Uterus (tissue), 4 donors: ENCODE measurements around the gene CAVIN1. TPM values are rescaled to one million over a fixed set of nuclear protein-coding genes. Genes with fewer than 3 reads are reported as not detected.

Source experiments
- DNase-seq, 2 donors: peaks; one replicate each; pipeline ENCODE4 v3.0.0-alpha.2; 2019 to 2020
- H3K27ac ChIP-seq, 2 donors: fragments of 200-600 bp; sonication (generic); 1 replicate in 1 of 2; 2 replicates in 1 of 2; pipeline ENCODE4 v1.5.1; 2016 to 2018
- H3K27me3 ChIP-seq, 2 donors: fragments of 200-600 bp; sonication (generic); one replicate each; pipeline ENCODE4 v1.5.1; 2018 to 2019; ENCODE audit warnings: control low read depth in 1 of 2
- H3K36me3 ChIP-seq, 2 donors: fragments of 200-600 bp; sonication (generic); one replicate each; pipeline ENCODE4 v1.5.1; 2019; ENCODE audit warnings: control low read depth in 1 of 2
- H3K4me1 ChIP-seq, 2 donors: fragments of 200-600 bp; sonication (generic); one replicate each; pipeline ENCODE4 v1.5.1; 2018 to 2019; ENCODE audit warnings: control low read depth in 1 of 2
- H3K4me3 ChIP-seq, 2 donors: fragments of 200-600 bp; sonication (generic); 1 replicate in 1 of 2; 2 replicates in 1 of 2; pipeline ENCODE4 v1.5.1; 2018 to 2019; ENCODE audit warnings: mild to moderate bottlenecking in 1 of 2
- H3K9me3 ChIP-seq, 2 donors: fragments of 200-600 bp; sonication (generic); one replicate each; pipeline ENCODE4 v1.5.1; 2019; ENCODE audit warnings: control low read depth in 1 of 2
- POLR2A ChIP-seq, 2 donors: fragments of 450-650 bp; IDR thresholded peaks; one replicate each; pipeline ENCODE4 v1.6.1; 2016; ENCODE audit warnings: antibody characterized with exemption in 2 of 2, mild to moderate bottlenecking in 1 of 2, moderate library complexity in 1 of 2
- intact Hi-C: fragments of 100-400 bp; cut with DNase I; formaldehyde crosslinking; loops from one replicate; pipeline ENCODE4 v1.15.1; 2023; ENCODE audit warnings: low total_unique reads
- total RNA-seq, 4 donors: library from RNA; depleted of rRNA in 3 of 4; stranded (reverse); fragments of >200 nt in 3 of 4; gene quantifications; one replicate each; pipeline versions ENCODE4 v1.1.0 to v1.2.4, GENCODE V29; 2014 to 2023
- TF ChIP-seq, protein P1 (sequence below), 4 experiments: fragments of 200-600 bp in 2 of 4; fragments of 450-650 bp in 2 of 4; sonication (generic) in 2 of 4; IDR thresholded peaks; one replicate each; pipeline ENCODE4 v1.5.1; 2016 to 2019; ENCODE audit warnings: antibody characterized with exemption in 4 of 4, mild to moderate bottlenecking in 2 of 4, moderate library complexity in 1 of 4
- donor health status: DM: yes; HTN: yes; CAD: no.

Gene CAVIN1
- total RNA-seq, 4 donors from 2014 or later = 204 to 520 (median 372) TPM

DNA sequence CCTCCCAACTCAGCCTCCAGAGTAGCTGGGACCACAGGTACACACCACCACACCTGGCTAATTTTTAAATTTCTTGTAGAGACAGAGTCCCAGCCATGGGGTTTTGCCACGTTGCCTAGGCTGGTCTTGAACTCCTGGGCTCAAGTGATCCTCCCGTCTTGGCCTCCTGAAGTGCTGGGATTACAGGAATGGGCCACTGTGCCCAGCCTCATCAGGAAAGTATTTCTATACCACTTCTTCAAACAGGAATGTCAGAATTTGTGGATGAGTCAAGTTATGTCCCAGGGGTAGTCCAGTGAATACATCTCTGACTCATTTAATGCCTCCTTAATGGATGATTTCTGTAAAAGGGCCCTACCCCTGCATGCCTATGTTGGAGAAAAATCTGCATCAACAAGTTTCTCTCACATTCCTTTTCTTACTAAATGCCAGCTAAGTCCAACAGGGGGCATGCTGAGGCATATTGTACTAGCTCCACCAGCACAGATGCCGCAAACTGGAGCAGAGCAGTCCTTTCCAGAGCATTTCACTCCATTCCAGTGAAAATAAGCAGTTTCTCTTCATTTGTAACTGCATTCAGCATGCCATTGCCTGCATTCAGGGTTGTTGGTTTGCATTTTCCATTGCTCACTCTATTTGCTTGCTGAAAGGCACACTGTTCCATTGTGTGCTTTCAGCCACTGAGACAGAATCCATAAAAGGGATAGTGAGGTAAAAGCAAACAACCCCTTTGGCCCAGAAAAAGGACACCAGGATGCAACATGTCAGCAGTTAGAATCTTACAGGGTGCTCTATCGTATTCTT is 5.3 kb upstream of the CAVIN1 start:
- H3K4me1 ChIP-seq = no peaks in the 10 kb centered on the region
- no peaks in the 10 kb centered on the region for H3K36me3 ChIP-seq
- H3K9me3 ChIP-seq = no peaks in the 10 kb centered on the region
- H3K4me3 ChIP-seq = no peak overlapping the region
- H3K27ac ChIP-seq = peak overlapping the region; percentile 62 to 65
- no peak for TF ChIP-seq POLR2A (IDR thresholded peaks at IDR 0.05)
- TF ChIP-seq, protein P1, sequence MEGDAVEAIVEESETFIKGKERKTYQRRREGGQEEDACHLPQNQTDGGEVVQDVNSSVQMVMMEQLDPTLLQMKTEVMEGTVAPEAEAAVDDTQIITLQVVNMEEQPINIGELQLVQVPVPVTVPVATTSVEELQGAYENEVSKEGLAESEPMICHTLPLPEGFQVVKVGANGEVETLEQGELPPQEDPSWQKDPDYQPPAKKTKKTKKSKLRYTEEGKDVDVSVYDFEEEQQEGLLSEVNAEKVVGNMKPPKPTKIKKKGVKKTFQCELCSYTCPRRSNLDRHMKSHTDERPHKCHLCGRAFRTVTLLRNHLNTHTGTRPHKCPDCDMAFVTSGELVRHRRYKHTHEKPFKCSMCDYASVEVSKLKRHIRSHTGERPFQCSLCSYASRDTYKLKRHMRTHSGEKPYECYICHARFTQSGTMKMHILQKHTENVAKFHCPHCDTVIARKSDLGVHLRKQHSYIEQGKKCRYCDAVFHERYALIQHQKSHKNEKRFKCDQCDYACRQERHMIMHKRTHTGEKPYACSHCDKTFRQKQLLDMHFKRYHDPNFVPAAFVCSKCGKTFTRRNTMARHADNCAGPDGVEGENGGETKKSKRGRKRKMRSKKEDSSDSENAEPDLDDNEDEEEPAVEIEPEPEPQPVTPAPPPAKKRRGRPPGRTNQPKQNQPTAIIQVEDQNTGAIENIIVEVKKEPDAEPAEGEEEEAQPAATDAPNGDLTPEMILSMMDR (IDR thresholded peaks at IDR 0.05) = peak; percentile 54 to 71 (median 62)
- intact Hi-C loops = no loop called here
- H3K27me3 ChIP-seq = no peaks in the 10 kb centered on the region
- no peak for DNase-seq

DNA sequence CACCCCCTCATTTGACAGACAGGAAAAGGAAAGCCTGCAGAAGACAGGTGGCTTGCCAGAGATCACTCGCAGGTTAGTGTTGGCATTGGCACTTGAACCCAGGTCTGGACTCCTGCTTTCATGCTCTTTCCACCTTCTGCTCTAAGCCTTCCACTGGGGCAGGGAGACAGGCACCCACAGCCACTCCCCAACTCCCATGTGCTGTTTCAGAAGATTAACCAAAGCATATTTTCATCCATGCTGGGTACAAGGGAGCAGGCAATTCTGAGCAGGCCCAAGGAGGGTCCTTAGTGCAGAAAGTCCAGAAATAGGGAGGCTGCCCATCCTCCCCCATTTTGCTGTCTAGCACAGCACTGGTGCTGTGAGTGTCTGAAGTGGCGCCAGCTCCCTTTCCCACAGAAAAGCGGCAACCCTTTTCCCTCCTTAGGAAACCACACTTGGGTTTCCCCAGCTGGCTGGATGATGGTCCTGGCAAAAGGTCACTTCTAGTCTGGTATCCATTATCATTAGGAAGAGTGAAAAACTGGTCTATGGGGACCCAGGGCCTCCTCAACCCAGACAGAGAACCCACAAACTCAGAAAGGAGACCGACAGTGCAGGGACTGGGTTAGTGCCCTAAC is 2.0 kb upstream of the CAVIN1 start:
- Histone ChIP-seq H3K36me3 (no peaks in the 10 kb centered on the region), H3K4me3 (no peak overlapping the region), H3K27me3 (no peaks in the 10 kb centered on the region), H3K4me1 (no peaks in the 10 kb centered on the region), H3K9me3 (no peaks in the 10 kb centered on the region), H3K27ac (peak overlapping the region; percentile 98 to 99)
- DNase-seq = no peak
- TF ChIP-seq POLR2A (IDR thresholded peaks at IDR 0.05) = no peak
- TF ChIP-seq, protein P1 (IDR thresholded peaks at IDR 0.05) = no peak
- intact Hi-C loops = no loop called here

DNA sequence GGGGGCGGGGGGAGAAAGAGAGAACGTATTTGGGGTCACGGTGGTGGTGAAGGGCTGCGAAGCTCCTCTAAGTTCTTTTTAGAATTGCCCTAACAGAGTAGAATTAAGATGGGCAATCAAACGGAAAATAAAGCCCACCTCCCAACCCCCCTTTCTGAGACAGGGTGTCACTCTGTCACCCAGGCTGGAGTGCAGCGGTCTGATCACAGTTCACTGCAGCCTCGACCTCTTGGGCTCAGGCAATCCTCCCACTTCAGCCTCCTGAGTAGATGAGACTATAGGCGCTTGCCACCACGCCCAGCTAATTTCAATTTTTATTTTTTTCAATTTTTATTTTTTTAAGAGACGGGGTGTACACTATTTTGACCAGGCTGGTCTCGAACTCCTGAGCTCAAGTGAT is 710 bp upstream of the CAVIN1 start:
- TF ChIP-seq, protein P1 (IDR thresholded peaks at IDR 0.05) = no peak
- TF ChIP-seq POLR2A (IDR thresholded peaks at IDR 0.05) = no peak
- Histone ChIP-seq H3K36me3 (no peaks in the 10 kb centered on the region), H3K4me3 (peak overlapping the region in 1 of 2 donors; percentile 23), H3K9me3 (no peaks in the 10 kb centered on the region), H3K4me1 (no peaks in the 10 kb centered on the region), H3K27ac (peak overlapping the region; percentile 98 to 99), H3K27me3 (no peaks in the 10 kb centered on the region)
- DNase-seq = no peak
- intact Hi-C loops = no loop called here

DNA sequence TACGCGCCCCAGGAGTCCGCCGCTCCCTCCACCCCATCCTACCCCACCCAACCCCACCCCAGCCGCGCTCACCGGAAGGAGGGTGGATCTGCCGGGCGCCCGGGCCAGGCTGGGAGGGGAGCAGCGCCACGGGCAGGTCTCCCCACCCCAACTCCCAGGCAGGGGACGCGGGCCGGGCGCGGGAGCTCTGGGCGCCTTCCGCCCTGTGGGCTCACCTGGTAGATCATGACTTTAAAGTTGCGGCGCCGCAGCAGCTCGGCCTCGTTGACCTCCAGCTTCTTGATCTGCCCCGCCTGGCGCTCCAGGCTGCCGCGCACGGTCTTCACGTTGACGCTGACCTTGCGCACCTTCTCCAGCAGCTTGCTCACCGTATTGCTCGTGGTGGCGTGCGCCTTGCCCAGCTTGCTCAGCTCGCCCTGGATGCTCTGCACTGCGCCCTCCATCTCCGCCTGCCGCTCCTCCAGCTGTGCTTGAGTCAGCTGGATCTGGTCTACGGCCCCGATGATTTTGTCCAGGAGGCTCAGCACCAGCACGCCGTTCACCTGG is 571 bp downstream of the CAVIN1 start:
- intact Hi-C loops = no loop called here
- Histone ChIP-seq H3K4me3 (peak overlapping the region; percentile 92 to 93), H3K9me3 (no peaks in the 10 kb centered on the region), H3K27me3 (no peaks in the 10 kb centered on the region), H3K27ac (peak overlapping the region; percentile 98 to 99), H3K4me1 (peaks cover 0 to 3% of the 10 kb centered on the region in 2 donors), H3K36me3 (no peaks in the 10 kb centered on the region)
- DNase-seq = no peak
- TF ChIP-seq, protein P1 (IDR thresholded peaks at IDR 0.05) = no peak
- no peak for TF ChIP-seq POLR2A (IDR thresholded peaks at IDR 0.05)
